Fibroblast of lung (primary cell): ENCODE measurements around the gene CDK18.

Experiments used
- CTCF ChIP-seq, 2 donors: IDR thresholded peaks in 1 of 2; conservative IDR thresholded peaks in 1 of 2; 1 replicate in 1 of 2; 2 replicates in 1 of 2; pipeline ENCODE4 v1.5.1; 2011 to 2012; ENCODE audit warnings: low read length in 2 of 2, control low read depth in 1 of 2, inconsistent platforms in 1 of 2, low read depth in 1 of 2, mild to moderate bottlenecking in 1 of 2
- EZH2 ChIP-seq: IDR thresholded peaks from 2 replicates; pipeline ENCODE4 v1.5.1; 2012; ENCODE audit warnings: low read length, control low read depth, mild to moderate bottlenecking; ENCODE audit errors: missing control alignments

GRCh38 chr1:205502111-205502810 is 2.2 kb upstream of the CDK18 start:
- no peak for TF ChIP-seq CTCF (conservative IDR thresholded peaks at IDR 0.05 in 1 of 2, IDR thresholded peaks at IDR 0.05 in 1 of 2; ENCODE audit: low read depth in 1 of 2, low read length in 2 of 2)
- no peak for TF ChIP-seq EZH2
